ENCODE results near the gene SIM2.

GRCh38 chr21:36732217-36732616 is 33.3 kb downstream of the SIM2 start:
- TF ChIP-seq CTCF (IDR thresholded peaks at IDR 0.05): no peak
- TF ChIP-seq POLR2A (IDR thresholded peaks at IDR 0.05): no peak

Measured in suprapubic skin (tissue), 3 donors.